ENCODE measurements around the gene PKP3.

DNA sequence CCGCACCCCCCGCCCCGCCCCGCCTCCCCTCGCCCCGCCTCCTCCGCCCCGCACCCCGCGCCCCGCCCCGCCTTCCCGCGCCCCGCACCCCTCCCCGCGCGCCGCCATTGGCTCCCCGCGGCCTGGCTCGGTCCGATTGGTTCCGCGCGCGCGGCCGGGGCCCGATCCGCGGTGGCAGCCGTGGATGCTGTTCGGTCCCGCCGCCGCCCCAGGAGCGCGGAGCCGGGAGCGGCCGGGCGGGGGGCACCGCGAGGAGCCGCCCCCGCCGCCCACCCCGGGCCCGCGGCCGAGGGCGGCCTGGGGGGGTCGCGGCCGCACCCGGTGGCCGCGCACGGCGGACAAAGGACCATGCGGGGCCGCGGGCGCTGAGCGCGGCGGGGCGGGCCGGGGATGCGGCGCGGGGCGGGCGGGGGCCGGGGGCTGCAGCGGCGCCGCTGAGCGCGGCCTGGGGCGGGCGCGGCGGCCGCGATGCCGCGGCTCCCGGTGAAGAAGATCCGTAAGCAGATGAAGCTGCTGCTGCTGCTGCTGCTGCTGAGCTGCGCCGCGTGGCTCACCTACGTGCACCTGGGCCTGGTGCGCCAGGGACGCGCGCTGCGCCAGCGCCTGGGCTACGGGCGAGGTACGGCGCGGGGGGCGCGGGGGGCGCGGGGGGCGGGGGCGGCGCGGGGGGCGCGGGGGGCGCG, 24.5 kb upstream of the PKP3 start, which contains the start of gene B4GALNT4:
- TF ChIP-seq, protein P1, sequence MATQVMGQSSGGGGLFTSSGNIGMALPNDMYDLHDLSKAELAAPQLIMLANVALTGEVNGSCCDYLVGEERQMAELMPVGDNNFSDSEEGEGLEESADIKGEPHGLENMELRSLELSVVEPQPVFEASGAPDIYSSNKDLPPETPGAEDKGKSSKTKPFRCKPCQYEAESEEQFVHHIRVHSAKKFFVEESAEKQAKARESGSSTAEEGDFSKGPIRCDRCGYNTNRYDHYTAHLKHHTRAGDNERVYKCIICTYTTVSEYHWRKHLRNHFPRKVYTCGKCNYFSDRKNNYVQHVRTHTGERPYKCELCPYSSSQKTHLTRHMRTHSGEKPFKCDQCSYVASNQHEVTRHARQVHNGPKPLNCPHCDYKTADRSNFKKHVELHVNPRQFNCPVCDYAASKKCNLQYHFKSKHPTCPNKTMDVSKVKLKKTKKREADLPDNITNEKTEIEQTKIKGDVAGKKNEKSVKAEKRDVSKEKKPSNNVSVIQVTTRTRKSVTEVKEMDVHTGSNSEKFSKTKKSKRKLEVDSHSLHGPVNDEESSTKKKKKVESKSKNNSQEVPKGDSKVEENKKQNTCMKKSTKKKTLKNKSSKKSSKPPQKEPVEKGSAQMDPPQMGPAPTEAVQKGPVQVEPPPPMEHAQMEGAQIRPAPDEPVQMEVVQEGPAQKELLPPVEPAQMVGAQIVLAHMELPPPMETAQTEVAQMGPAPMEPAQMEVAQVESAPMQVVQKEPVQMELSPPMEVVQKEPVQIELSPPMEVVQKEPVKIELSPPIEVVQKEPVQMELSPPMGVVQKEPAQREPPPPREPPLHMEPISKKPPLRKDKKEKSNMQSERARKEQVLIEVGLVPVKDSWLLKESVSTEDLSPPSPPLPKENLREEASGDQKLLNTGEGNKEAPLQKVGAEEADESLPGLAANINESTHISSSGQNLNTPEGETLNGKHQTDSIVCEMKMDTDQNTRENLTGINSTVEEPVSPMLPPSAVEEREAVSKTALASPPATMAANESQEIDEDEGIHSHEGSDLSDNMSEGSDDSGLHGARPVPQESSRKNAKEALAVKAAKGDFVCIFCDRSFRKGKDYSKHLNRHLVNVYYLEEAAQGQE (IDR thresholded peaks at IDR 0.05; ENCODE audit: insufficient read depth in 1 of 2, low read depth in 2 of 2, low read length in 2 of 2): no peak
- TF ChIP-seq TAF1 (IDR thresholded peaks at IDR 0.05; ENCODE audit: borderline replicate concordance, insufficient read depth, low read length) (no peak), SIN3A (IDR thresholded peaks at IDR 0.05; ENCODE audit: borderline replicate concordance, insufficient read depth, low read length) (no peak), POLR2AphosphoS5 (IDR thresholded peaks at IDR 0.05; ENCODE audit: low read depth, low read length) (no peak), FOXP2 (optimal IDR thresholded peaks at IDR 0.05; ENCODE audit: borderline replicate concordance, extremely low read depth, extremely low read length, insufficient read depth) (peak; percentile 30)
